Measurements from ENCODE around the gene NAALADL2. TPM values are rescaled to one million over a fixed set of nuclear protein-coding genes. Genes with fewer than 3 reads are reported as not detected.

The NAALADL2 gene
- total RNA-seq, 1 experiment from 2014 or later, result 1.9 TPM

- Histone ChIP-seq H3K79me2 (ENCODE audit: low read length) (no peaks in the 10 kb centered on the region), H3K4me3 (ENCODE audit: low read length) (no peak overlapping the region), H3K27ac (ENCODE audit: low read length) (no peak overlapping the region), H2AFZ (ENCODE audit: low read length) (no peak overlapping the region), H3K4me2 (ENCODE audit: low read length) (no peak overlapping the region), H4K20me1 (ENCODE audit: low read length) (no peaks in the 10 kb centered on the region), H3K9me3 (ENCODE audit: low read length) (no peaks in the 10 kb centered on the region), H3F3A (ENCODE audit: low read length, unreplicated experiment) (no peaks in the 10 kb centered on the region), H3K9me2 (replicated peaks; ENCODE audit: low read length) (no peaks in the 10 kb centered on the region), H3K4me1 (ENCODE audit: insufficient read depth, low read length) (peaks cover 7% of the 10 kb centered on the region; the same call in 1 of the 2 replicates), H3K27me3 (ENCODE audit: low read length) (no peaks in the 10 kb centered on the region), H3K36me3 (ENCODE audit: low read depth, low read length) (no peaks in the 10 kb centered on the region), H3K9ac (ENCODE audit: low read length) (no peak overlapping the region)
- no peak for TF ChIP-seq CTCF (conservative IDR thresholded peaks at IDR 0.05; ENCODE audit: low read depth, low read length)
- TF ChIP-seq EZH2phosphoT487 (IDR thresholded peaks at IDR 0.05; ENCODE audit: borderline replicate concordance, low read length), result no peak
- no peak for TF ChIP-seq EZH2 (IDR thresholded peaks at IDR 0.05; ENCODE audit: low read length, unreplicated experiment)
- BruUV-seq (replicated peaks), result no TSS peak
- ATAC-seq, result peak; percentile 38; the same call in 1 of the 2 replicates
- DNase-seq, result peak; percentile 17
- ChIA-PET POLR2A (ENCODE audit: unreplicated experiment) (no interaction called here), CTCF (no interaction called here)
- intact Hi-C loops (cut with micrococcal nuclease), result no loop called here
These were observed 244.2 kb downstream of the NAALADL2 start for GRCh38 chr3:175103298-175103697.

GRCh38 chr3:175105066-175105465, 245.9 kb downstream of the NAALADL2 start:
- DNase-seq, result peak; percentile 42
- Histone ChIP-seq H3K4me3 (ENCODE audit: low read length) (no peak overlapping the region), H4K20me1 (ENCODE audit: low read length) (no peaks in the 10 kb centered on the region), H3K9me3 (ENCODE audit: low read length) (no peaks in the 10 kb centered on the region), H3K9ac (ENCODE audit: low read length) (no peak overlapping the region), H3K9me2 (replicated peaks; ENCODE audit: low read length) (no peaks in the 10 kb centered on the region), H3K79me2 (ENCODE audit: low read length) (no peaks in the 10 kb centered on the region), H2AFZ (ENCODE audit: low read length) (no peak overlapping the region), H3K27ac (ENCODE audit: low read length) (no peak overlapping the region), H3K36me3 (ENCODE audit: low read depth, low read length) (no peaks in the 10 kb centered on the region), H3K4me2 (ENCODE audit: low read length) (no peak overlapping the region), H3F3A (ENCODE audit: low read length, unreplicated experiment) (no peaks in the 10 kb centered on the region), H3K4me1 (ENCODE audit: insufficient read depth, low read length) (peaks cover 12% of the 10 kb centered on the region; the same call in 1 of the 2 replicates), H3K27me3 (ENCODE audit: low read length) (no peaks in the 10 kb centered on the region)
- no TSS peak for BruUV-seq (replicated peaks)
- no peak; the same call in 1 of the 2 replicates for ATAC-seq
- TF ChIP-seq CTCF (conservative IDR thresholded peaks at IDR 0.05; ENCODE audit: low read depth, low read length) (no peak), EZH2phosphoT487 (IDR thresholded peaks at IDR 0.05; ENCODE audit: borderline replicate concordance, low read length) (no peak), EZH2 (IDR thresholded peaks at IDR 0.05; ENCODE audit: low read length, unreplicated experiment) (no peak)
- POLR2A ChIA-PET (ENCODE audit: unreplicated experiment), result no interaction called here
- CTCF ChIA-PET, result no interaction called here
- intact Hi-C loops (cut with micrococcal nuclease), result no loop called here

GRCh38 chr3:175107231-175107630, 248.1 kb downstream of the NAALADL2 start:
- Histone ChIP-seq H3K4me1 (ENCODE audit: insufficient read depth, low read length) (peaks cover 12% of the 10 kb centered on the region; the same call in 1 of the 2 replicates), H3K4me2 (ENCODE audit: low read length) (no peak overlapping the region), H4K20me1 (ENCODE audit: low read length) (no peaks in the 10 kb centered on the region), H3K36me3 (ENCODE audit: low read depth, low read length) (no peaks in the 10 kb centered on the region), H2AFZ (ENCODE audit: low read length) (no peak overlapping the region), H3K27ac (ENCODE audit: low read length) (no peak overlapping the region), H3K9me3 (ENCODE audit: low read length) (no peaks in the 10 kb centered on the region), H3F3A (ENCODE audit: low read length, unreplicated experiment) (no peaks in the 10 kb centered on the region), H3K4me3 (ENCODE audit: low read length) (no peak overlapping the region), H3K9me2 (replicated peaks; ENCODE audit: low read length) (no peaks in the 10 kb centered on the region), H3K9ac (ENCODE audit: low read length) (no peak overlapping the region), H3K27me3 (ENCODE audit: low read length) (no peaks in the 10 kb centered on the region), H3K79me2 (ENCODE audit: low read length) (no peaks in the 10 kb centered on the region)
- ChIA-PET CTCF (no interaction called here), POLR2A (ENCODE audit: unreplicated experiment) (interaction anchor here (0.6 kb wide), 2 partner anchors 167 to 1883 kb away, joined by 4 to 6 read pairs; no protein-coding TSS in a partner anchor)
- BruUV-seq (replicated peaks), result no TSS peak
- TF ChIP-seq EZH2phosphoT487 (IDR thresholded peaks at IDR 0.05; ENCODE audit: borderline replicate concordance, low read length) (no peak), CTCF (conservative IDR thresholded peaks at IDR 0.05; ENCODE audit: low read depth, low read length) (no peak), EZH2 (IDR thresholded peaks at IDR 0.05; ENCODE audit: low read length, unreplicated experiment) (no peak)
- DNase-seq, result no peak
- intact Hi-C loops (cut with micrococcal nuclease), result no loop called here
- ATAC-seq, result no peak
